ENCODE data around the gene TMED4. TPM values are rescaled to one million over a fixed set of nuclear protein-coding genes. Genes with fewer than 3 reads are reported as not detected.
"Not testable (repeated sequence)": the region's sequence is repeated elsewhere in the genome, so short reads cannot be mapped to it uniquely, and the experiment has no call there.

The TMED4 gene
- total RNA-seq, 2 experiments from 2014 or later, result 78.8 to 82.0 TPM

DNA sequence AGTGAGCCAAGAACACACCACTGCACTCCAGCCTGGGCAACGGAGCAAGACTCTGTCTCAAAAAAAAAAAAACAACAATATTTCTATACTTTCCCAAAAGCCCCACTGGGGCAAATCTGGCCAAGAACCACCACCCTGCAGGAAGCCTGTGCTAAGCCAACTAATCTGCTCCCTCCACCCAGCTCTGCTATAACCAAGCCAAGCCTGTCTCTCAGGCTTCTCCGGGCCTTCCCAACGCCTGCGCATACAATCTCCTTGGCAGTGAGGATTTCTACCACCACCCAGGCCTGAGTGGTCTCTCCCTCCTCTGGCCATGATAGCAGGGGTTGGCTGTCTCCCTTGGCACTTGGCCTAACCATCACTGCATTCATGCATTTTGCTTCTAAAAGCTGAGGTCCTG lies 22.5 kb downstream of the TMED4 start:
- CTCF ChIA-PET, result no interaction called here
- POLR2A ChIA-PET, result interaction anchor here (0.6 kb wide), 1 partner anchor 153 kb away, joined by 3 read pairs; no protein-coding TSS in a partner anchor

GRCh38 chr7:44557485-44557884 lies 24.5 kb downstream of the TMED4 start:
- CTCF ChIA-PET, result no interaction called here
- POLR2A ChIA-PET, result no interaction called here

- ChIA-PET POLR2A (no interaction called here), CTCF (no interaction called here)
These were observed 26.7 kb downstream of the TMED4 start for GRCh38 chr7:44555350-44555749.

- POLR2A ChIA-PET, result not testable (repeated sequence)
- CTCF ChIA-PET, result interaction anchor here (2.2 kb wide), 1 partner anchor 13 kb away, joined by 6 read pairs; no protein-coding TSS in a partner anchor
These were observed 29.5 kb downstream of the TMED4 start for GRCh38 chr7:44552473-44553005.

- CTCF ChIA-PET, result no interaction called here
- POLR2A ChIA-PET, result no interaction called here
These were observed 32.6 kb downstream of the TMED4 start for GRCh38 chr7:44549457-44549856.

DNA sequence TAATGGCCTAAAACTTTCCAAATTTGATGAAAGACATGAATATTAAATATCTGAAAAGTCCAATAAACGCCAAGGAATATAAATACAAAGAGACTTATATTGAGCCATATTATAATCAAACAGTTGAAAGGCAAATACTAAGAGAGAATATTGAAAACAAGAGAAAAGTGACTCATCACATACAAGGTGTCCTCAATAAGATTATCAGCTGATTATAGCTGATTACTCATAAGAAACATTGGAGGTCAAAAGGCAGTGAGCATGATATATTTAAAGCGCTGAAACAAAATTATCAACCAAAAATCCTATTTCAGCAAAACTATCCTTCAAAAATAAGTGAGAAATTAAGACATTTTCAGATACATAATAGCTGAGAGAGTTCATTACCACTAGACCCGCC lies 33.1 kb downstream of the TMED4 start:
- CTCF ChIA-PET, result no interaction called here

GRCh38 chr7:44547536-44548231 lies 34.3 kb downstream of the TMED4 start:
- CTCF ChIA-PET, result interaction anchor here (0.8 to 0.9 kb wide), 2 partner anchors 13 to 18 kb away, joined by 3 to 5 read pairs; no protein-coding TSS in a partner anchor
- POLR2A ChIA-PET, result interaction anchor here (0.6 to 0.9 kb wide), 2 partner anchors 13 to 394 kb away, joined by 3 to 4 read pairs; no protein-coding TSS in a partner anchor

More for the DNA sequence above, 33.1 kb downstream of the TMED4 start:
- POLR2A ChIA-PET, result no interaction called here

GRCh38 chr7:44541876-44542610 lies 40.0 kb downstream of the TMED4 start:
- ChIA-PET POLR2A (no interaction called here), CTCF (interaction anchor here (0.8 kb wide), 1 partner anchor 24 kb away, joined by 3 read pairs; no protein-coding TSS in a partner anchor)

DNA sequence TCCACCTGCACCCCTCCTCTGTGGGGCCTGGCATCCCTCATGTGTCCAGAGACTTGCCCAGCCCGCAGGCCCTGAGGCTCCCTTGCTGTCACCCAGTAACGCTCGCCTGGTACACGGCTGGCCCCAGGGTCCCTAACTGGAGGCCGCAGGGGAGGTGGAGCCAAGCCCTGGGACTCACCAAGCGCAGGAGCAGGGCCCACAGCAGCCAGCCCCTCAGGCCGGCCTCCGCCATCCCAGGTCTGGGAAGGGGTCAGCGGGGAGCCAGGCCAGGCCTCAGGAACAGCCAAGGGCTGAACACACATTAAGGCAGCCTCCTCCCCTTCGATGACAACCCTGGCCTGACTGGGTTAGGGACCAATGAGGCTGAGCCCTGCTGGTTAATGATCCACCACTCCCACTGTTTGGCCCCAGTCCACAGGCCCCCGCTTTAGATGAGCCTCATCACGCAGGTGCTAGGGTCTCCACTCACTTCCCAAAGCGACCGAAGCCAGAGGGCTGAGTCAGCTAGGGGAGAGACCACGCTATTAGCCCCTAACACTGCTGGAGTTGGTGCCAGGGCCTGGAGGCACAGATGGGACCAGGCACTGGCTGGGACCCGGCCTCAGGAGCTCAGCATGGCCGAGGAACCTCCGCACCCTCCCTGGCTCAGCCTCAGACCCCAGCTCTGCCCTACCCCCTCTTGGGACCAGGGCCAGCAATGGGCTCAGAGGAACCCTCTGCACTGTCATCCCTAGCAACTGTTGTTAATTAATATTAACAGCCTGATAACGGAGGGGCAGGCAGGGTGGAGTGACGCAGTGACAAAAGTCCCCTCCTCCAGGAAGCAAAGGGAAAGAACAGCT lies 40.8 kb downstream of the TMED4 start, which contains the start of gene NPC1L1:
Gene NPC1L1, minus strand, starts transcription at position 303 of the 842 bp plus-strand sequence. Its CDS starts 71 bp downstream, at position 232.
- ChIA-PET POLR2A (no interaction called here), CTCF (no interaction called here)

DNA sequence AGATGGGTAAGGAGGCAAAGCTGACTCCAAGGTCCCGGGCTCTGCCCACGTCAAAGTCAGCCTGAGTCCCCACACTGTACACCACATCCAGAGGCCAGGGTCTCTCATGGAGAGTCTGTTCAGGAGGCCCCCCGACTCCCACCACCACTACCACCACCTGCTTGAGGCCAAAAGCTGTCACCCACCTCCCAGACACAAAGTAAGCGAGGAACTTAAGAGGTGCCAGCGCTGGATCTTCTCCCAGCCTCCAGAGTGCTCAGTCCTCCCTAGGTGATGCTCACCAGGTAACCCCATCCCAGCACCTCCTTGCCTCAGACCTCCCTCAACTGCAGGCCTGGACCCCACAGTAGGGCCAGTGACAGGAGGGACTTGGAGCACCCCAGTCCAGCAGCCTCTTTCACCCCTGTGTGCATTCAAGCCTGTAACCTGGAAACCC lies 41.4 kb downstream of the TMED4 start:
- ChIA-PET CTCF (no interaction called here), POLR2A (no interaction called here)

DNA sequence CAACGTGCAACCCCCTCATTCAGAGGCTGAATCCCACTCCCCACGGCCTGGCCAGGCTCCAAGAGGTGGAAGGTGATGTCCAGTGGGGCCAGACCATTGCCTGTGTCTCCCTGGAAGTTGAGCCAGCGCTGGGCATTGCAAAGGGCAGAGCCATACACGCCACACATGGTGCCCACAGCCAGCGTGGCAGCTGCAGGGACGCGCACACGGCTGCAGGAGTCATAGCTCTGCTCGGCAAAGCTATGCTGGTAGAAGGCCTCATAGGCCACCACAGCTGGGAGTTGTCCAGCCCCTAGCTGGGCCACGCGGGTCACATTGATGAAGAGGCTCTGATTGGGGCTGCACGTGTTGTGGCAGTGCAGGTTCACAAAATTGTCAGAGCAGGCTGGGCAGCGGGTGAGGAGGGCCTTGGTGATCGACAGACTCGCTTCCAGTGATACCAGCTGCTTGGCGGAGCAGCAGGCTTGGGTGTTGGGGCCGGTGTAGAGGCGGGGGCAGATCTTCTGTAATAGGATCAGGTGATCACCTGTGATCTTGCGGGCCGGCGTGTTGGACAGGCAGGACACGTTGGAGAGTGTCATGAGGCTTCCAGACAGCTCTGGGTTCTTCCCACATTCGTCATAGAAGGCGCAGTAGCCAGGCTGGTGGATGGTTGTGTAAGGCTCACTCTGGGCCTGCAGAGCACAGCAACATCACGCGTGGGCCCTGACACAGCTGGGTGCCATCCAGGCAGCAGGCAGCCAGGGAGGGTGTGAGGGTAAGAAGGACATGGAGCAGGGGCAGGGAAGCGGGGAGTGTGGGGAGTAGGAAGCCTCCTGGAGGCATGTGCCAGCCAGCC lies 42.1 kb downstream of the TMED4 start:
- ChIA-PET POLR2A (no interaction called here), CTCF (no interaction called here)

DNA sequence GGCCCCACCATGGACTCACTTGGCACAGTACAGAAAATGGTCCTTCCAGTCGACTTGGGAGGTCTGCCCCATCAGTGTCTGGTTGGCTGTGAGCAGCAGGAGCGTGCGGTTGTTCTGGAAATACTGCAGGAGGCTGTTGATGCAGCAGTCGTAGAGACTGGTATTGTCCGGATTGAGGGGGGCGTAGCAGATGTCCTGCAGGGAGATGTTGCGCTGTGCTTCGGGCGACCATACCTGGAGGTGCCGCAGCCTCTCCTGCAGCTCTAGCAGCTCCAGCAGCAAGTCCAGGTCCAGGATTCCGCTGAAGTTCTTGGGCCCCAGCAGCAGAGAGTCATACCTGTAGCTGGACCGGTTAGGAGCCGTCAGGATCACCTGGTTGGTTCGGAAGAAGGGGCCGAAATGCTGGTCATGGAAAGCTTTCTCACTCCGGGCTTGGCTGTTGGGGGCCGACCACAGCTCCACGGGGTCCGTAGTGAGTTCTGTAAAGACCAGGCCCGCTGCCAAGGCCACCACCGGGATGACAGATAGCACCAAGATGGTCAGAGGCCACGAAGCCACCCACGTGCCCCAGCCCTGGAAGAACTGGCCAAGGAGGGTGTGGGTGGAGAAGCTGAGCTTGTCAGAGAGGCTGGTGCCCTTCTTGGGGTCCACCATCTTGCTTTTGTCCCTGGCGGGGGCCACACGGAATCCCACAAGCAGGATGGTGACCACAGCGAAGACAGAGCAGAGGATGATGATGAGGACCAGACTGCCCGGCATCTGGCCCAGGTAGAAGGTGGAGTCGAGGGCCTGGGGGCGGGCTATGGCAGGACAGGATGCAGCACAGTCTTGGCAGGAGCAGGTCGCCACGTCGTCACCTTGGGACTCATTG lies 43.0 kb downstream of the TMED4 start:
- CTCF ChIA-PET, result no interaction called here
- POLR2A ChIA-PET, result no interaction called here

DNA sequence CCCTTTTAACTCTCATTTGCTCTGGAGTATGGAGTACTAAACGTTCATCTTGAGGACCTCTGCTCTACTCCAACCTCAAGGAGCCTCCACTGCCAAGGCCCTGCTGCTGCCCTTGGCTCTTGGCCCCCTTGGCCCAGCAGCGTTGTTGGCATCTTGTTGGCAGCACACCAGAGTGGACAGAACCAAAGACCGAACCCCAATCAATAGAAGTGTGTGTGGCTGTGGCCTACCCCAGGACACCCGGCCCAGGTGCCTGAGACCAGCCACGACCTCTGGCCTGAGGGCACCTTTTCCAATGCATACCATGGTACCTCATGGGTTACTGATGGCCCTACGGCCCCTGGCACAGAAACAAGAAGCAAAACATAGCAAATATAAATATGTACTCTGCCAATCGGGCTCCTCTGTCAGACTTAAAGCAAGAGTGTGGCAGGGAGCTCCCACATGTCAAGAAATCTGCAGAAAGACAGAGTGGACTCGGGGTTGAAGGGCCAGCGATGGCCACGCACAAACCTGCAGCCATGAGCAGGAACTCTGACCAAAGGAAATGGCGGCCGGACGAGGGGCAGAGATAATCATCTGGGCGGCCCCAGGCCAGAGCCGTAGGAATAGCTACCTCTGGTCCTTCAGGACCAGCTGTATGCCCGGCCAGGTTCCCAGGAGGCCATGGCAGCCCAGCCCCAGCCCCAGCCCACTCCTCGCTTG lies 43.8 kb downstream of the TMED4 start:
- POLR2A ChIA-PET, result no interaction called here
- CTCF ChIA-PET, result no interaction called here

GRCh38 chr7:44537442-44537841 lies 44.6 kb downstream of the TMED4 start:
- ChIA-PET CTCF (no interaction called here), POLR2A (no interaction called here)

GRCh38 chr7:44536090-44536489 lies 45.9 kb downstream of the TMED4 start:
- POLR2A ChIA-PET, result no interaction called here

DNA sequence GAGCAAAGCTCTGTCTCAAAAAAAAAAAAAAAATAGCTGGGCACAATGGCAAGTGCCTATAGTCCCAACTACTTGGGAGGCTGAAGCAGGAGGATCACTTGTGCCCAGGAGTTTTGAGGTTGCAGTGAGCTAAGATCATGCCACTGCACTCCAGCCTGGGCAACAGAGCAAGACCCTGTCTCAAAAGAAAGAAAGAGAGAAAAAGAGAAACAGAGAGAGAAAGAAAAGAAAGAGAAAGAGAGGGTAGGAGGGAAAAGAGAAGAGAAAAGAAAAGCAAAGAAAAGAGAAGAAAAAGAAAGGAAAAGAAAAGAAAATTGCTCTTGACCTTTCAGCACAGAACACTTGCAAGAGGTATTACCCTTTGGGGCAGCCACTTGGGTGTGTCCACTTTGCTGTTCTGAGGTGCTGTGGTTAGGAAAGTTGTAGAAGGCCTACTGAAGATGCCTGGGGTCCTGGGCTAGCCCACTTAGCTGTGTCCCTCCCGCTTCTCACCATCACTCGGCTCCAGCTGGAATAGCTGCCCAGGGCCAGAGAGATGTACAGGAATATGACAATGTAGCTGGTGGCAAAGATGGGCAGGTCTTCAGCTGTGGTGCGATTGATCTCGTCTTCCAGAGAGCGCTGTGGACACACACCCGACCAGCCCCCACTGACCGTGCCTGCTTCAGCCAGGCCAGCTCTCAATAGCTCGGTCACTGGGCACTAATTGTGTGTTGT lies 46.5 kb downstream of the TMED4 start:
- POLR2A ChIA-PET, result no interaction called here

More at GRCh38 chr7:44536090-44536489, 45.9 kb downstream of the TMED4 start:
- CTCF ChIA-PET, result interaction anchor here (2.0 to 2.7 kb wide), 2 partner anchors 14 to 29 kb away, joined by 5 to 12 read pairs; no protein-coding TSS in a partner anchor

GRCh38 chr7:44534501-44534900 lies 47.5 kb downstream of the TMED4 start:
- POLR2A ChIA-PET, result no interaction called here
- CTCF ChIA-PET, result interaction anchor here (0.5 to 2.7 kb wide), 12 partner anchors 10 to 695 kb away, joined by 3 to 12 read pairs (median 3); no protein-coding TSS in a partner anchor

More for the DNA sequence above, 46.5 kb downstream of the TMED4 start:
- CTCF ChIA-PET, result interaction anchor here (1.0 to 2.7 kb wide), 3 partner anchors 13 to 120 kb away, joined by 3 to 12 read pairs (median 5); no protein-coding TSS in a partner anchor
